GM23338 (cell line): ENCODE data around the gene MTERF4.

ENCODE experiments used
- CTCF ChIP-seq, 2 experiments: fragments of 200-600 bp in 1 of 2; sonication (generic) in 1 of 2; conservative IDR thresholded peaks; 2 replicates each; pipeline versions ENCODE4 v1.5.1 to v1.6.1; 2016 to 2017; ENCODE audit warnings: antibody characterized with exemption in 2 of 2, low read depth in 2 of 2, mild to moderate bottlenecking in 2 of 2, moderate library complexity in 1 of 2
- ETS1 ChIP-seq: IDR thresholded peaks from 2 replicates; pipeline ENCODE4 v1.6.1; 2016; ENCODE audit warnings: antibody characterized with exemption
- EZH2 ChIP-seq: fragments of 200-600 bp; sonication (generic); IDR thresholded peaks from one replicate; pipeline ENCODE4 v1.8.0; 2017; ENCODE audit warnings: antibody characterized with exemption, mild to moderate bottlenecking, low read depth; ENCODE audit not compliant: unreplicated experiment
- EZH2phosphoT487 ChIP-seq: fragments of 200-600 bp; sonication (generic); IDR thresholded peaks from one replicate; pipeline ENCODE4 v1.8.1; 2018; ENCODE audit warnings: antibody characterized with exemption; ENCODE audit not compliant: unreplicated experiment
- JUNB ChIP-seq: IDR thresholded peaks from one replicate; pipeline ENCODE4 v1.6.1; 2016; ENCODE audit warnings: antibody characterized with exemption; ENCODE audit not compliant: unreplicated experiment
- NANOG ChIP-seq: IDR thresholded peaks from 2 replicates; pipeline ENCODE4 v1.6.1; 2016; ENCODE audit warnings: antibody characterized with exemption, borderline replicate concordance
- POLR2AphosphoS5 ChIP-seq: IDR thresholded peaks from 2 replicates; pipeline ENCODE4 v1.6.1; 2016; ENCODE audit warnings: antibody characterized with exemption, low read depth
- REST ChIP-seq: IDR thresholded peaks from one replicate; pipeline ENCODE4 v1.6.1; 2018; ENCODE audit warnings: antibody characterized with exemption; ENCODE audit not compliant: unreplicated experiment
- ZNF331 ChIP-seq: fragments of 250-450 bp; sonication (Bioruptor Pico); IDR thresholded peaks from 2 replicates; pipeline ENCODE4 v1.5.0; 2020; ENCODE audit warnings: low read depth, mild to moderate bottlenecking, moderate library complexity

- TF ChIP-seq REST, result no peak
- no peak for TF ChIP-seq CTCF (conservative IDR thresholded peaks at IDR 0.05; ENCODE audit: low read depth in 2 of 2)
- TF ChIP-seq EZH2, result no peak
- no peak for TF ChIP-seq POLR2AphosphoS5
- no peak for TF ChIP-seq ZNF331 (CRISPR knock-in tag)
- TF ChIP-seq ETS1, result no peak
- no peak for TF ChIP-seq EZH2phosphoT487
- TF ChIP-seq JUNB, result no peak
- TF ChIP-seq NANOG, result no peak
These were observed 26.2 kb upstream of the MTERF4 start for GRCh38 chr2:241128266-241128665.
